Uterus (tissue), 4 donors: ENCODE measurements around the gene C5orf63. TPM values are rescaled to one million over a fixed set of nuclear protein-coding genes. Genes with fewer than 3 reads are reported as not detected.

Experiments used
- DNase-seq, 2 donors: peaks; one replicate each; pipeline ENCODE4 v3.0.0-alpha.2; 2019 to 2020
- H3K27ac ChIP-seq, 2 donors: fragments of 200-600 bp; sonication (generic); 1 replicate in 1 of 2; 2 replicates in 1 of 2; pipeline ENCODE4 v1.5.1; 2016 to 2018
- H3K27me3 ChIP-seq, 2 donors: fragments of 200-600 bp; sonication (generic); one replicate each; pipeline ENCODE4 v1.5.1; 2018 to 2019; ENCODE audit warnings: control low read depth in 1 of 2
- H3K36me3 ChIP-seq, 2 donors: fragments of 200-600 bp; sonication (generic); one replicate each; pipeline ENCODE4 v1.5.1; 2019; ENCODE audit warnings: control low read depth in 1 of 2
- H3K4me1 ChIP-seq, 2 donors: fragments of 200-600 bp; sonication (generic); one replicate each; pipeline ENCODE4 v1.5.1; 2018 to 2019; ENCODE audit warnings: control low read depth in 1 of 2
- H3K4me3 ChIP-seq, 2 donors: fragments of 200-600 bp; sonication (generic); 1 replicate in 1 of 2; 2 replicates in 1 of 2; pipeline ENCODE4 v1.5.1; 2018 to 2019; ENCODE audit warnings: mild to moderate bottlenecking in 1 of 2
- H3K9me3 ChIP-seq, 2 donors: fragments of 200-600 bp; sonication (generic); one replicate each; pipeline ENCODE4 v1.5.1; 2019; ENCODE audit warnings: control low read depth in 1 of 2
- CTCF ChIP-seq, 4 experiments: fragments of 200-600 bp in 2 of 4; fragments of 450-650 bp in 2 of 4; sonication (generic) in 2 of 4; IDR thresholded peaks; one replicate each; pipeline ENCODE4 v1.5.1; 2016 to 2019; ENCODE audit warnings: antibody characterized with exemption in 4 of 4, mild to moderate bottlenecking in 2 of 4, moderate library complexity in 1 of 4
- POLR2A ChIP-seq, 2 donors: fragments of 450-650 bp; IDR thresholded peaks; one replicate each; pipeline ENCODE4 v1.6.1; 2016; ENCODE audit warnings: antibody characterized with exemption in 2 of 2, mild to moderate bottlenecking in 1 of 2, moderate library complexity in 1 of 2
- intact Hi-C: fragments of 100-400 bp; cut with DNase I; formaldehyde crosslinking; loops from one replicate; pipeline ENCODE4 v1.15.1; 2023; ENCODE audit warnings: low total_unique reads
- total RNA-seq, 4 donors: library from RNA; depleted of rRNA in 3 of 4; stranded (reverse); fragments of >200 nt in 3 of 4; gene quantifications; one replicate each; pipeline versions ENCODE4 v1.1.0 to v1.2.4, GENCODE V29; 2014 to 2023
- donor health status: DM: yes; HTN: yes; CAD: no.

The C5orf63 gene
- total RNA-seq, 4 donors from 2014 or later, result 3.6 to 6.0 (median 4.8) TPM; not detected in 1

- TF ChIP-seq POLR2A (IDR thresholded peaks at IDR 0.05) (no peak), CTCF (IDR thresholded peaks at IDR 0.05) (no peak)
- no peak for DNase-seq
- intact Hi-C loops, result no loop called here
- H3K27me3 ChIP-seq, result no peaks in the 10 kb centered on the region
- H3K4me1 ChIP-seq, result no peaks in the 10 kb centered on the region
- H3K27ac ChIP-seq, result no peak overlapping the region
- no peak overlapping the region for H3K4me3 ChIP-seq
- no peaks in the 10 kb centered on the region for H3K36me3 ChIP-seq
- H3K9me3 ChIP-seq, result no peaks in the 10 kb centered on the region
Observed at GRCh38 chr5:127064253-127064840, 9.0 kb downstream of the C5orf63 start.

- Histone ChIP-seq H3K4me1 (no peaks in the 10 kb centered on the region), H3K36me3 (no peaks in the 10 kb centered on the region), H3K9me3 (no peaks in the 10 kb centered on the region), H3K4me3 (no peak overlapping the region), H3K27ac (no peak overlapping the region), H3K27me3 (no peaks in the 10 kb centered on the region)
- intact Hi-C loops, result no loop called here
- TF ChIP-seq CTCF (IDR thresholded peaks at IDR 0.05) (no peak), POLR2A (IDR thresholded peaks at IDR 0.05) (no peak)
- DNase-seq, result no peak
Observed at GRCh38 chr5:127063257-127063913, 9.9 kb downstream of the C5orf63 start.

- TF ChIP-seq CTCF (IDR thresholded peaks at IDR 0.05) (no peak), POLR2A (IDR thresholded peaks at IDR 0.05) (no peak)
- H3K4me3 ChIP-seq, result no peak overlapping the region
- no peaks in the 10 kb centered on the region for H3K27me3 ChIP-seq
- H3K9me3 ChIP-seq, result no peaks in the 10 kb centered on the region
- intact Hi-C loops, result no loop called here
- H3K27ac ChIP-seq, result no peak overlapping the region
- no peaks in the 10 kb centered on the region for H3K36me3 ChIP-seq
- no peak for DNase-seq
- no peaks in the 10 kb centered on the region for H3K4me1 ChIP-seq
Observed at GRCh38 chr5:127061956-127062355, 11.3 kb downstream of the C5orf63 start.

- Histone ChIP-seq H3K9me3 (no peaks in the 10 kb centered on the region), H3K27ac (no peak overlapping the region), H3K4me3 (no peak overlapping the region), H3K36me3 (no peaks in the 10 kb centered on the region), H3K27me3 (no peaks in the 10 kb centered on the region), H3K4me1 (no peaks in the 10 kb centered on the region)
- intact Hi-C loops, result no loop called here
- DNase-seq, result no peak
- no peak for TF ChIP-seq POLR2A (IDR thresholded peaks at IDR 0.05)
- TF ChIP-seq CTCF (IDR thresholded peaks at IDR 0.05), result no peak
Observed at GRCh38 chr5:127061537-127061936, 11.8 kb downstream of the C5orf63 start.

GRCh38 chr5:127060470-127060985 lies 12.8 kb downstream of the C5orf63 start:
- TF ChIP-seq CTCF (IDR thresholded peaks at IDR 0.05) (no peak), POLR2A (IDR thresholded peaks at IDR 0.05) (no peak)
- Histone ChIP-seq H3K36me3 (no peaks in the 10 kb centered on the region), H3K9me3 (no peaks in the 10 kb centered on the region), H3K27ac (no peak overlapping the region), H3K27me3 (no peaks in the 10 kb centered on the region), H3K4me1 (no peaks in the 10 kb centered on the region), H3K4me3 (no peak overlapping the region)
- no peak for DNase-seq
- intact Hi-C loops, result no loop called here
